ENCODE measurements around the gene PIP5K1A.
"Not testable (repeated sequence)": the region's sequence is repeated elsewhere in the genome, so short reads cannot be mapped to it uniquely, and the experiment has no call there.

Gene PIP5K1A

GRCh38 chr1:151189637-151190445, 8.5 kb upstream of the PIP5K1A start, which contains the start of gene VPS72:
Gene VPS72 (minus strand): TSS chr1:151190197. CDS start chr1:151190121, 76 bp downstream.
- TF ChIP-seq POU2F2 (IDR thresholded peaks at IDR 0.05; ENCODE audit: low read depth, low read length) (peak; percentile 73; the same call in 1 of the 2 replicates), TAF1 (IDR thresholded peaks at IDR 0.05; ENCODE audit: low read depth, low read length) (peak; percentile 95), PAX5 (IDR thresholded peaks at IDR 0.05; ENCODE audit: insufficient read depth, low read length, severe bottlenecking) (peak; percentile 52), SPI1 (IDR thresholded peaks at IDR 0.05; ENCODE audit: low read depth, low read length) (peak; percentile 44; the same call in 1 of the 2 replicates), POLR2A (IDR thresholded peaks at IDR 0.05; ENCODE audit: low read depth, low read length) (peak; percentile 90), POLR2AphosphoS5 (IDR thresholded peaks at IDR 0.05; ENCODE audit: low read depth, low read length) (peak; percentile 83)
- FAIRE-seq (peak; percentile 45), DNase-seq (ENCODE audit: insufficient read length, low spot score) (peak; percentile 82)

GRCh38 chr1:151192047-151192446, 6.3 kb upstream of the PIP5K1A start:
- FAIRE-seq (no peak), DNase-seq (ENCODE audit: insufficient read length, low spot score) (no peak)
- TF ChIP-seq SPI1 (IDR thresholded peaks at IDR 0.05; ENCODE audit: low read depth, low read length) (no peak), POLR2A (IDR thresholded peaks at IDR 0.05; ENCODE audit: low read depth, low read length) (no peak), TAF1 (IDR thresholded peaks at IDR 0.05; ENCODE audit: low read depth, low read length) (no peak), PAX5 (IDR thresholded peaks at IDR 0.05; ENCODE audit: insufficient read depth, low read length, severe bottlenecking) (no peak), POLR2AphosphoS5 (IDR thresholded peaks at IDR 0.05; ENCODE audit: low read depth, low read length) (no peak), POU2F2 (IDR thresholded peaks at IDR 0.05; ENCODE audit: low read depth, low read length) (no peak)

GRCh38 chr1:151193304-151193703, 5.0 kb upstream of the PIP5K1A start:
- DNase-seq (ENCODE audit: insufficient read length, low spot score) (no peak), FAIRE-seq (no peak)
- no peak for TF ChIP-seq PAX5 (IDR thresholded peaks at IDR 0.05; ENCODE audit: insufficient read depth, low read length, severe bottlenecking)
- no peak for TF ChIP-seq POLR2A (IDR thresholded peaks at IDR 0.05; ENCODE audit: low read depth, low read length)
- no peak for TF ChIP-seq POLR2AphosphoS5 (IDR thresholded peaks at IDR 0.05; ENCODE audit: low read depth, low read length)
- no peak for TF ChIP-seq POU2F2 (IDR thresholded peaks at IDR 0.05; ENCODE audit: low read depth, low read length)
- TF ChIP-seq TAF1 (IDR thresholded peaks at IDR 0.05; ENCODE audit: low read depth, low read length), result no peak
- no peak for TF ChIP-seq SPI1 (IDR thresholded peaks at IDR 0.05; ENCODE audit: low read depth, low read length)

- DNase-seq (ENCODE audit: insufficient read length, low spot score), result no peak
- FAIRE-seq, result no peak
- TF ChIP-seq POU2F2 (IDR thresholded peaks at IDR 0.05; ENCODE audit: low read depth, low read length), result no peak
- no peak for TF ChIP-seq POLR2A (IDR thresholded peaks at IDR 0.05; ENCODE audit: low read depth, low read length)
- TF ChIP-seq PAX5 (IDR thresholded peaks at IDR 0.05; ENCODE audit: insufficient read depth, low read length, severe bottlenecking), result no peak
- no peak for TF ChIP-seq POLR2AphosphoS5 (IDR thresholded peaks at IDR 0.05; ENCODE audit: low read depth, low read length)
- TF ChIP-seq TAF1 (IDR thresholded peaks at IDR 0.05; ENCODE audit: low read depth, low read length), result no peak
- TF ChIP-seq SPI1 (IDR thresholded peaks at IDR 0.05; ENCODE audit: low read depth, low read length), result no peak
These were observed 4.5 kb upstream of the PIP5K1A start for GRCh38 chr1:151193856-151194255.

- FAIRE-seq; DNase-seq (ENCODE audit: insufficient read length, low spot score): not testable (repeated sequence)
These were observed 3.3 kb upstream of the PIP5K1A start for GRCh38 chr1:151194894-151195594.

- no peak for FAIRE-seq
- TF ChIP-seq TAF1 (IDR thresholded peaks at IDR 0.05; ENCODE audit: low read depth, low read length), result no peak
- no peak for TF ChIP-seq PAX5 (IDR thresholded peaks at IDR 0.05; ENCODE audit: insufficient read depth, low read length, severe bottlenecking)
- TF ChIP-seq POLR2AphosphoS5 (IDR thresholded peaks at IDR 0.05; ENCODE audit: low read depth, low read length), result no peak
- TF ChIP-seq POLR2A (IDR thresholded peaks at IDR 0.05; ENCODE audit: low read depth, low read length), result no peak
- no peak for TF ChIP-seq SPI1 (IDR thresholded peaks at IDR 0.05; ENCODE audit: low read depth, low read length)
- TF ChIP-seq POU2F2 (IDR thresholded peaks at IDR 0.05; ENCODE audit: low read depth, low read length), result no peak
- no peak for DNase-seq (ENCODE audit: insufficient read length, low spot score)
These were observed 2.0 kb upstream of the PIP5K1A start for GRCh38 chr1:151196292-151196800.

GRCh38 chr1:151197863-151198253, 494 bp upstream of the PIP5K1A start:
- FAIRE-seq (no peak), DNase-seq (ENCODE audit: insufficient read length, low spot score) (no peak)
- TF ChIP-seq SPI1 (IDR thresholded peaks at IDR 0.05; ENCODE audit: low read depth, low read length), result no peak
- no peak for TF ChIP-seq POLR2A (IDR thresholded peaks at IDR 0.05; ENCODE audit: low read depth, low read length)
- no peak for TF ChIP-seq PAX5 (IDR thresholded peaks at IDR 0.05; ENCODE audit: insufficient read depth, low read length, severe bottlenecking)
- TF ChIP-seq TAF1 (IDR thresholded peaks at IDR 0.05; ENCODE audit: low read depth, low read length), result no peak
- TF ChIP-seq POU2F2 (IDR thresholded peaks at IDR 0.05; ENCODE audit: low read depth, low read length), result no peak
- no peak for TF ChIP-seq POLR2AphosphoS5 (IDR thresholded peaks at IDR 0.05; ENCODE audit: low read depth, low read length)

GRCh38 chr1:151199873-151200581, 1.7 kb downstream of the PIP5K1A start:
- TF ChIP-seq TAF1 (IDR thresholded peaks at IDR 0.05; ENCODE audit: low read depth, low read length) (no peak), POLR2A (IDR thresholded peaks at IDR 0.05; ENCODE audit: low read depth, low read length) (no peak), POLR2AphosphoS5 (IDR thresholded peaks at IDR 0.05; ENCODE audit: low read depth, low read length) (no peak), POU2F2 (IDR thresholded peaks at IDR 0.05; ENCODE audit: low read depth, low read length) (no peak), PAX5 (IDR thresholded peaks at IDR 0.05; ENCODE audit: insufficient read depth, low read length, severe bottlenecking) (no peak), SPI1 (IDR thresholded peaks at IDR 0.05; ENCODE audit: low read depth, low read length) (no peak)
- no peak for FAIRE-seq
- DNase-seq (ENCODE audit: insufficient read length, low spot score), result no peak

- not testable (repeated sequence) for DNase-seq (ENCODE audit: insufficient read length, low spot score); FAIRE-seq
These were observed 7.1 kb downstream of the PIP5K1A start for GRCh38 chr1:151205381-151205965.

Measured in GM12891 (cell line).